H9 (cell line): ENCODE data around the gene IRF2. TPM values are rescaled to one million over a fixed set of nuclear protein-coding genes. Genes with fewer than 3 reads are reported as not detected.

ENCODE experiments used
- DNase-seq: peaks from one replicate; pipeline ENCODE4 v3.0.0-alpha.2; 2017
- H2AFZ ChIP-seq: one replicate; pipeline ENCODE4 v1.6.1; 2013; ENCODE audit warnings: mild to moderate bottlenecking, low read length, control low read depth, moderate library complexity
- H2AK5ac ChIP-seq: 2 replicates; pipeline ENCODE4 v1.6.1; 2013; ENCODE audit warnings: low read length, control low read depth, mixed read lengths; ENCODE audit not compliant: insufficient read length
- H2BK120ac ChIP-seq: one replicate; pipeline ENCODE4 v1.6.1; 2013; ENCODE audit warnings: low read depth, mild to moderate bottlenecking, low read length, control low read depth, inconsistent platforms; ENCODE audit not compliant: poor library complexity, severe bottlenecking
- H2BK12ac ChIP-seq: 2 replicates; pipeline ENCODE4 v1.6.1; 2013; ENCODE audit warnings: low read length, control low read depth, mixed read lengths, low read depth; ENCODE audit not compliant: insufficient read length
- H2BK15ac ChIP-seq: 2 replicates; pipeline ENCODE4 v1.6.1; 2013; ENCODE audit warnings: low read depth, low read length, control low read depth
- H2BK20ac ChIP-seq: one replicate; pipeline ENCODE4 v1.6.1; 2013; ENCODE audit warnings: low read depth, mild to moderate bottlenecking, low read length, control low read depth, inconsistent platforms; ENCODE audit not compliant: poor library complexity, severe bottlenecking
- H2BK5ac ChIP-seq: 2 replicates; pipeline ENCODE4 v1.6.1; 2013; ENCODE audit warnings: low read length, control low read depth, mixed read lengths; ENCODE audit not compliant: insufficient read length
- H3K14ac ChIP-seq: 2 replicates; pipeline ENCODE4 v1.6.1; 2013; ENCODE audit warnings: low read length, control low read depth; ENCODE audit not compliant: insufficient read depth
- H3K18ac ChIP-seq: 2 replicates; pipeline ENCODE4 v1.6.1; 2013; ENCODE audit warnings: low read depth, mild to moderate bottlenecking, mixed read lengths, low read length, control low read depth; ENCODE audit not compliant: insufficient read length
- H3K23ac ChIP-seq: 2 replicates; pipeline ENCODE4 v1.6.1; 2013; ENCODE audit warnings: low read length, control low read depth, mixed read lengths, low read depth; ENCODE audit not compliant: insufficient read length
- H3K23me2 ChIP-seq: 2 replicates; pipeline ENCODE4 v1.6.1; 2013; ENCODE audit warnings: low read depth, mild to moderate bottlenecking, mixed read lengths, low read length, control low read depth; ENCODE audit not compliant: insufficient read length, poor library complexity, severe bottlenecking
- H3K27ac ChIP-seq: 2 replicates; pipeline ENCODE4 v1.5.1; 2013; ENCODE audit warnings: low read length, control low read depth, mixed read lengths, low read depth; ENCODE audit not compliant: insufficient read length
- H3K27me3 ChIP-seq: 2 replicates; pipeline ENCODE4 v1.6.1; 2013; ENCODE audit warnings: low read length, control low read depth, inconsistent platforms; ENCODE audit not compliant: insufficient read depth
- H3K4ac ChIP-seq: 2 replicates; pipeline ENCODE4 v1.6.1; 2013; ENCODE audit warnings: low read depth, mild to moderate bottlenecking, control low read depth, inconsistent platforms, low read length, moderate library complexity
- H3K4me1 ChIP-seq: 2 replicates; pipeline ENCODE4 v1.6.1; 2013; ENCODE audit warnings: low read length, control low read depth, inconsistent platforms; ENCODE audit not compliant: insufficient read depth
- H3K4me2 ChIP-seq: 2 replicates; pipeline ENCODE4 v1.6.1; 2013; ENCODE audit warnings: low read length, control low read depth, mixed read lengths; ENCODE audit not compliant: insufficient read length, insufficient read depth
- H3K56ac ChIP-seq: 2 replicates; pipeline ENCODE4 v1.6.1; 2013; ENCODE audit warnings: low read depth, mild to moderate bottlenecking, mixed read lengths, low read length, control low read depth; ENCODE audit not compliant: insufficient read length
- H3K79me1 ChIP-seq: 2 replicates; pipeline ENCODE4 v1.6.1; 2013; ENCODE audit warnings: low read depth, mild to moderate bottlenecking, moderate library complexity, low read length, control low read depth, inconsistent platforms; ENCODE audit not compliant: insufficient read depth, poor library complexity, severe bottlenecking
- H3K79me2 ChIP-seq: 2 replicates; pipeline ENCODE4 v1.6.1; 2013; ENCODE audit warnings: low read length, control low read depth, inconsistent platforms; ENCODE audit not compliant: insufficient read depth
- H3K9ac ChIP-seq: 2 replicates; pipeline ENCODE4 v1.6.1; 2013; ENCODE audit warnings: low read length, control low read depth, mixed read lengths; ENCODE audit not compliant: insufficient read length; ENCODE audit errors: extremely low read depth
- H3K9me3 ChIP-seq: one replicate; pipeline ENCODE4 v1.6.1; 2013; ENCODE audit warnings: low read depth, low read length, inconsistent platforms; ENCODE audit not compliant: control insufficient read depth
- H3T11ph ChIP-seq: one replicate; pipeline ENCODE4 v1.6.1; 2013; ENCODE audit warnings: mild to moderate bottlenecking, low read length, control low read depth, inconsistent platforms
- H4K20me1 ChIP-seq: one replicate; pipeline ENCODE4 v1.6.1; 2013; ENCODE audit not compliant: control insufficient read depth, insufficient read length, insufficient read depth
- H4K5ac ChIP-seq: 2 replicates; pipeline ENCODE4 v1.6.1; 2013; ENCODE audit warnings: low read depth, mild to moderate bottlenecking, mixed read lengths, low read length, control low read depth; ENCODE audit not compliant: insufficient read length
- H4K8ac ChIP-seq: replicated peaks from 2 replicates; pipeline ENCODE4 v1.6.1; 2013; ENCODE audit warnings: low read length, control low read depth, mixed read lengths, low read depth; ENCODE audit not compliant: insufficient read length
- H4K91ac ChIP-seq: 2 replicates; pipeline ENCODE4 v1.6.1; 2013; ENCODE audit warnings: low read depth, mild to moderate bottlenecking, moderate library complexity, mixed read lengths, low read length, control low read depth; ENCODE audit not compliant: insufficient read length
- H3K27ac Mint-ChIP-seq, 3 experiments: 2 replicates in 2 of 3; 3 replicates in 1 of 3; pipeline ENCODE4 v1.8.0; 2020 to 2021; ENCODE audit warnings: mixed read lengths in 3 of 3, mild to moderate bottlenecking in 1 of 3, moderate library complexity in 1 of 3
- H3K27me3 Mint-ChIP-seq: 2 replicates; pipeline ENCODE4 v1.8.0; 2021; ENCODE audit warnings: low read depth, mild to moderate bottlenecking, moderate library complexity, mixed read lengths
- H3K36me3 Mint-ChIP-seq, 3 experiments: 2 replicates in 2 of 3; 3 replicates in 1 of 3; pipeline ENCODE4 v1.8.0; 2020 to 2021; ENCODE audit warnings: low read depth in 3 of 3, mixed read lengths in 3 of 3; ENCODE audit not compliant: insufficient read depth in 1 of 3
- H3K4me1 Mint-ChIP-seq, 2 experiments: 2 replicates each; pipeline ENCODE4 v1.8.0; 2020; ENCODE audit warnings: mixed read lengths in 2 of 2
- H3K4me3 Mint-ChIP-seq, 2 experiments: 2 replicates in 1 of 2; 3 replicates in 1 of 2; pipeline ENCODE4 v1.8.0; 2020 to 2021; ENCODE audit warnings: mild to moderate bottlenecking in 2 of 2, mixed read lengths in 2 of 2, moderate library complexity in 1 of 2
- H3K9me3 Mint-ChIP-seq, 2 experiments: 2 replicates in 1 of 2; 3 replicates in 1 of 2; pipeline ENCODE4 v1.8.0; 2020; ENCODE audit warnings: mild to moderate bottlenecking in 2 of 2, mixed read lengths in 2 of 2, moderate library complexity in 1 of 2
- CTCF ChIP-seq: fragments of 200-600 bp; sonication (generic); conservative IDR thresholded peaks from 3 replicates; pipeline ENCODE4 v1.8.0; 2021; ENCODE audit warnings: antibody characterized with exemption, mild to moderate bottlenecking
- WGBS: extraction: QIAGEN DNeasy Blood & Tissue Kit; methylation state at CpG from one replicate; pipeline ENCODE4 v1.1.7; 2013; ENCODE audit warnings: missing lambda C conversion rate, low lambda C conversion rate, mixed read lengths; ENCODE audit not compliant: insufficient read length; ENCODE audit errors: extremely low coverage; 5-methylcytosine and 5-hydroxymethylcytosine counted together
- total RNA-seq: library from RNA; stranded (reverse); gene quantifications from 2 replicates; pipeline ENCODE4 v1.2.1, GENCODE V29; 2021

IRF2 gene
- total RNA-seq, 1 experiment from 2014 or later = 13.5 TPM

DNA sequence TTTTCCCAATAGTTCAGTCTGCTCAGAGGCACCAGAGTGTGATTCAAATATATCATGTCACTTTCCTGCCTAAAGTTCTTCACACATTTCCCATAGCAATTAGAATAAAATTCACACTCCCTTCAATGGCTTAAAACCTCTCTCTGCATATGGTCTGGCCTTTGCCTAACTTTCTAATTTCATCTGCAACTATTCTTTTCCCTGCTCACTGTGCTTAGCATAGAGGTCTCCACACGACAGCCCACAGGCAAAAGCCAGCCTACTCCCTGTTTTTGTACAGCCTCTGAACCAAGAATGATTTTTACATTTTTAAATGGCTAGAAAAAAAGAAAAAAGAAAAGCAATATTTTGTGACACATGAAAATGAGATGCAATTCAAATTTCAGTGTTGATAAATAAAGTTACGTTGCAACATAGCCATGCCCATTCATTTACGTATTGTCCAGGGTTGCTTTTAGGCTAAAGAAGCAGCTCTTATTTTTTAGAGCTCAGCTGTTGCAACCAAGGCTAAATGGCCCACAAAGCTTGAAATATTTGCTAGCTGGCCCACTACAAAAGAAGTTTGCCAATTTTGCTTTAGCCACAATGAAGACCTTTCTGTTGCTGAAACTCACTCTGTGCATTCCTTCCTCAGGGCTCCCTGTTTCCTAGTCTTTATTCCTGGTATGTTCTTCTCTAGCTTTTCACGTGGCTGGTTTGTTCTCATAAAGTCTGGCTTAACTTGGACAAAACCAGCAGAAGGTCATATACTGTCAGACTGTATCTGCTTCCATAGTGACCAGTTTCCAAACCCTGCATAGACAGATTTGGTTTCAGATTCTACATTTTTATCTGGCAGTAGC lies 26.6 kb upstream of the IRF2 start:
- H3K27ac Mint-ChIP-seq = no peak overlapping the region
- H3K56ac ChIP-seq = no peak overlapping the region
- no peak overlapping the region for H4K91ac ChIP-seq
- no peak overlapping the region for H3T11ph ChIP-seq
- H3K23me2 ChIP-seq = no peaks in the 10 kb centered on the region
- no peaks in the 10 kb centered on the region for H3K79me2 ChIP-seq
- DNase-seq = no peak
- H2BK20ac ChIP-seq = no peak overlapping the region
- H3K4me1 Mint-ChIP-seq = 0 out of 4 replicates have a peak, but pooled peaks cover 0 to 2% of the 10 kb centered on the region in 2 experiments
- no peak overlapping the region for H3K4ac ChIP-seq
- TF ChIP-seq CTCF = no peak
- no CpG with 5 or more reads among the region's 4 CpGs for WGBS
- no peak overlapping the region for H2BK5ac ChIP-seq
- H2AFZ ChIP-seq = no peak overlapping the region
- H3K27ac ChIP-seq = no peak overlapping the region
- H3K9me3 Mint-ChIP-seq = peaks cover 0 to 3% of the 10 kb centered on the region in 2 experiments; a peak in 1 of 5 replicates
- H4K5ac ChIP-seq = no peak overlapping the region
- H3K14ac ChIP-seq = no peak overlapping the region
- no peaks in the 10 kb centered on the region for H3K9me3 ChIP-seq
- no peaks in the 10 kb centered on the region for H4K20me1 ChIP-seq
- no peaks in the 10 kb centered on the region for H3K4me1 ChIP-seq
- no peak overlapping the region for H3K4me3 Mint-ChIP-seq
- no peak overlapping the region for H2BK12ac ChIP-seq
- no peak overlapping the region for H2AK5ac ChIP-seq
- H2BK15ac ChIP-seq = no peak overlapping the region
- no peaks in the 10 kb centered on the region for H3K79me1 ChIP-seq
- no peak overlapping the region for H3K18ac ChIP-seq
- no peak overlapping the region for H3K4me2 ChIP-seq
- H3K36me3 Mint-ChIP-seq = no peaks in the 10 kb centered on the region
- no peak overlapping the region for H3K23ac ChIP-seq
- no peaks in the 10 kb centered on the region for H3K27me3 ChIP-seq
- H3K9ac ChIP-seq = no peak overlapping the region
- H4K8ac ChIP-seq = no peak overlapping the region
- H3K27me3 Mint-ChIP-seq = no peaks in the 10 kb centered on the region; the same call in 1 of the 2 replicates
- H2BK120ac ChIP-seq = no peak overlapping the region
